GM15510 (cell line): ENCODE results near the gene ARSB.

Source experiments
- POLR2A ChIP-seq: IDR thresholded peaks from 3 replicates; pipeline ENCODE4 v1.6.1; 2011; ENCODE audit warnings: borderline replicate concordance; ENCODE audit not compliant: insufficient read length; ENCODE audit errors: extremely low read depth

Gene ARSB

DNA sequence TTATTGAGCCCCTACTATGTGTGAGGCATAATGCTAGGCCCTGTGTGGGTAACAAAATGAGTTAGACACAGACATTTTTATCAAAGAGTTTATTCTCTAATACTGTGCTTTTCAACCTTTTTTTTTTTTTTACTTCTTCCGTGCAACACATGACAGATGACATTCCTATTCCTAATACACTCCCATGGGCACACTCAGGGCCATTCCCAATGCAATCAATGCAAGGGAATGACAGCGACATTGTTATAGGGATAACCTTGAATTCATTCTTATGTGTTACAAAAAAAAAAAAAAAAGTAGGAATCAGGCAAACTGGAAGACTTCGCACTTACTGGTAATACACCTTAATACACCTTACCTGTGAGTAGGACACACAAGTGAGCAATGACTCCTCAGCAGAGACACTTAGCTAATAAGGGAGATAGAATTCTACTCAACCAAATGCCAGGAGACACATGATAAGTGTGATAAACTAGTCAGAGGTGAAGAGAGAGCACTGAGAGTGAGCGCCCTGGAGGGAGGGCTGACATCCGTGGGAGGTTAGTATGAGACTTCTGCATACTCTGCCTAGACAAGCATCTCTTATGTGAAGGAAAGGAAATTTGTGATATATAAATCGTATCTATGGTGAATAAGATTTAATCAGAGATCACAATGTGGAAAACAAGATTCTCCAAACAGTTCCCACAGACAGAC is 21.0 kb upstream of the ARSB start:
- no peak for TF ChIP-seq POLR2A

DNA sequence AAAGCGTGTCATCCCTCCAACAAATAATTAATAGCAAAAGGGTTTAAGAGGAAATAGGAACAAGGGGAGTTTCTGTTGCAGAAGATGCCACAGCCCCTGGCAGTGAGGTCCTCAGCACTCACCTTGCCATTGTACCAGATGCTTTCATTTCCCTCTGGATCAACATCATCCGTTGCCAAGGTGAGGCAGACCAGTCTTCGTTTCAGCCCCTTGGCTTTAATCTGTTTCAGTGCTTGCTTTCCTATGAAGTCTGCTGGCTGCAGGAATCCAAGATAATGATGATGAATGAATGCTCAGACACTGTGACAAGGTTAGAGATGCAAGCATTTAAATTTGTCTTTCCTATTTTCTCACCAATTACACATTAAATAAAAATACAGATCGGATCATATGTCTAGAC is 20.0 kb upstream of the ARSB start:
- TF ChIP-seq POLR2A, result no peak

DNA sequence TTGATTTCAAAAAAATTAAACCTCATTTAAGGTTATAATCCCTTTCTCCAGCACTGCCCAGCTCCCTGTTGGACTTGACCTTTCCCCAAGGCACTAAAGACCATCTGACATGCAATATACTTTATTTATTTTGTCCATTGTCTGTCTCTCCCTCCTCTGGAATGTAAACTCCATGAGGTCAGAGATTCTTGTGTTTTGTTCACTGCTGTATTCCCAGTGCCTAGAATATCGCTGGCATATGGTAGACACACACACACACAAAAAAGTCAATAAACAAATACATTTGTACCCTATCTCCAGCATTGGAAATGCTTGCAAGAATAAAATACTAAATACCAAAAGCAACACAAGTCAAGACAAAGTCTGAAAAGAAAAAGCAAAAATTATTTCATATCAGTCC is 17.3 kb upstream of the ARSB start:
- no peak for TF ChIP-seq POLR2A

DNA sequence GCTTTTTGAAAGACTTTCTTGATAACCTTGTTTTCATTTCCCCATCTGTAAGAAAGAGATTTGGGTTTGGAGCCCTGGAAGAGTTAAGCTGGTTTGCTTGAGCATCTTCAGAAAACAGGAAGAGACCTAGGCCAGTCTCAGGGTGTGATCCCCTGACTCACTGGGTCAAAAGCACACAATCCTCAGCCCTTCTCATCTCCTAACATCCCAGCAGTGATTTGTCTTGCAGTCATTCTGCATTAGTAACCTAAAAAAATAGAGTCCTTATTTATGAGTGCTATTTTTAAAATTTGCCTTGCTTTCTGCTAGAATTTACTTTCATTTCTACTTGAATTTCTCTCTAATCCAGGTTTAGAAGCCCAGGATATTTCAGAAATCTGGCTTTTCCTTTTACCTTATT is 16.4 kb upstream of the ARSB start:
- TF ChIP-seq POLR2A, result no peak

DNA sequence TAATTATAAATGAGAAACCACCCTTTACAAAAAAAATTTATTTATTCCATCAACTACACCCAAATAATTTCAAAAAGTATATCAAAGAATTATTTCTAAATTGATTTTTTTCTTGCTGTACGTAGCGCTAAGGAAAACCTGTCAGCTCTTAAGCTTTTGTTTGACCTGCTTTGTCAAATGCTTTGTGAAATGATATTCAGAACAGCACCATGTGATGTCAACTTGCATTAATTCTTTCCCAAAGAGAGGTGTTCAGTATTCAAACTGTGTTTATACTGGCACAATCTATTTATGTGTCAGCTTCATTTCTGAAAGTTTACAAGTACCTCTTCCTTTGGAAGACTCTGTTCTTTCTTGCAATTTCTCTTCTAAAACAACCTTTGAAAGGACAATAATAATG is 12.0 kb upstream of the ARSB start:
- no peak for TF ChIP-seq POLR2A

DNA sequence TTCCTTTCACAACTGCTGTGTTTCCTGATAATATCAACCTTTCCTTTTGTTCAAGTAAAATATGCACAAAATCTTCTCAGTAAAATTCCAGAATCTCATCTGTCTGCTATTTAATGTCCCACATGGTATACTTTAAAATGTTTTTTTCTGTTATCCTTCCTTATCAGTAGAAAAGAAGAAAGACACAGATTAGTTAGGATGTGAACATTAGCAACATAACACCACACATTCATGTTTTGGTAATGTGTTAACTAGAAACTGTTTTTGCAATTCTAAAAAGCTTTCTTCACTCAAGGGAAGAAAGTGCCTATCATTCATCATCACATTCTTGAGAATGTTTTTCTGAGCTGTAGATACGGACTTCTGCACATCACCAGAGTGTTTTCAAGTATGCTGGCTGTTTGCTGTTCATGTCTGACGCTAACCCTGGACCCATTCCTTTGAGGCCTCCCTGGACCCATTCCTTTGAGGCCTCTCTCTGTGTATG is 10.5 kb upstream of the ARSB start:
- TF ChIP-seq POLR2A, result no peak

DNA sequence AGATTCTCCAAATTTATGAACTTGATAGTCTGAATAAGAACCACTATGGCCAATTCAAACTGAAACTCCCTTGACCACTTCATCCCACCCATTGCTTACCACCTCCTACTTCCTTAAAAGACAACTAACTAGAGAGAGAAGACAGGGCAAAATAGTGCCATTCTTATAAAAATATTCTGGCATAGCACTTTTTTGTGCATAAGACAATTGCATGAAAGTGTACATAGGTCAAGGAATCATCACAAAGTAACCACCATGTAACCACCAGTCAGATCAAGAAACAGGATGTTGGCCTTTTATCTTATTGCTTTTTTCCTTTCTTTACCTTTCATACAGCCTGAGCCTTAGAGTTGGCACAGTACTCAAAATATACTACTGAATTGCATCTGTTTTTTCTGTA is 8.1 kb upstream of the ARSB start:
- TF ChIP-seq POLR2A, result no peak

DNA sequence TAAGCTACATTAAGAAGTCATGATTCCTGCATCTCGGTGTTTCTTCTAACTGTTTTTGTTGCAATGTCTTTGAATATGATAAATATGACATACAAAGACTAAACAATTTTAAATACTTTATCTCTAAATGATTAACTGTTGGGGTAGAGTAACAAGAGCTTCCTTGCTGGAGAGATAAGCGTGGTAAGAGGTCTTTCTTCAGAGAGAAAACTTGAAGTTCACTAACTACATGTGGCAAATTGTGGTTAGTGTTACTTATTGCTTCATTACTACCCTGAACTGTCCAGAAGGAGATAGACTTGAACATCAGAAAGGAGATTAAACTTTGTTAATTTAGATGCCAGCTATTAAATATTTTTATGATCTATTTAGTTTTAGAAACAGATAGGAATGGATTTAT is 7.0 kb upstream of the ARSB start:
- TF ChIP-seq POLR2A, result no peak

DNA sequence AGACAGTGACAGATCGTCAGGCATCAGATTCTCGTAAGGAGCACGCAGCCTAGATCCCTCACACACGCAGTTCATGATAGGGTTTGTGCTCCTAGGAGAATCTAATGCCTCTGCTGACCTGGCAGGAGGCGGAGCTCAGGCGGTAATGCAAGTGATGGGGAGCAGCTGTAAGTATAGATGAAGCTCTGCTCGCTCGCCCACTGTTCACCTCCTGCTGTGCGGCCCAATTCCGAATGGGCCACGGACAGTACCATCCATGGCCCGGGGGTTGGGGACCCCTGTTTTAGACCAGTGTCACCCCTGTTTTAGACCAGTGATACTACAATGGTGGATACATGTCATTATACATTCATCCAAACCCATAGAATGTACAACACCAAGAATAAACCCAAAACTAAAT is 4.0 kb upstream of the ARSB start:
- no peak for TF ChIP-seq POLR2A

DNA sequence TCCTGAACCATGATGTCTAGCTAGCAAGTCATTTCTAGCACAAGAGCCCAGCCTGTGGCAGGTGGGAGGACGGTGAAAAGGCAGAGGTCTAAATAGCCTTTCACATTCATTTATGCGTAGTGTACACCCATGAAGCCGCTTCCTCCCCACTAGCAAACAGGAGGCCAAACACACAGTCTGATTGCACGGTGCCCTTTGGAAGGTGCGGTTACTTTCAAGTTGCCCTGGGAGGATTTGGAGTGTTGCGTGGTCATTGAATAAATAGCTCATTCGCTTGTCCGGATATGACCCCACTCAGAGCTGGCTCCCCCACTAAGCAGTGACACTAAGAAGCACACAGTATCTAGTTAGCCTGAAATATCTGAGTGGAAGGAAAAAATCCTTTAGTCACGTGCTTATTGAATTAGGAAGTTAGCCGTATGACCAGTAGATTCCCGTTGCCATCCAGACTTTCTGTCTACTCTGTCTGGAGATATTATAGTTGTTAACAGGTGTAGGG is 664 bp upstream of the ARSB start:
- TF ChIP-seq POLR2A, result peak; percentile 21

DNA sequence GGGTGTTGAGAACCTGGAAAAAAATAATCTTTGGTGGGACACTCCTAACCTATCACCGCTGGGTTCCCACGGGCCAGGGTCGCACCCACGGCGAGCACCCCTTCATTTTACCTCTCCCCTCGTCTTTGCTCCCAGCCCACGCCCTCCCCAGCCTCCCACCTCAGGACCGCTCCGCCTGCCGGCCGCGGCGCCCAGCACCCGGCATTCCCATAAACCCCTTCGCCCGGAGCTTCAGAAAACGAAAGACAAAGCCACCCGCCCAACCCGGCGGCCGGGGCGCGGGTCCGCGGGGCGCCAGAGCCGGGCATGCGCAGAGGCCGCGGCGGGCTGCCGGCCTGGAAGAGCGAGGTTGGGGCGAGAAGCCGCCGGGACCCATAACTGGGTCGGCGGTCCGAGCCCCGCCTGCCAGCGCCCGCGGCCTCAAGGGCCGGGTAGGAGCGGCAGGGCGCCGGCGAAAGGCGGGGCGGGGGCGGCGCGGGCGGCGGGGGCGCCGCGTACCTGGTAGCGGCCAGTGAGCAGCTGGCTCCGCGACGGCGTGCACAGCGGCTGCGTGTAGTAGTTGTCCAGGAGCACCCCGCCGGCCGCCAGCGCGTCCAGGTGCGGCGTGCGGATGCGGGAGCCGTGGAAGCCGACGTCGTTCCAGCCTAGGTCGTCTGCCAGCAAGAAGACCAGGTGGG is 533 bp downstream of the ARSB start:
- TF ChIP-seq POLR2A, result peak; percentile 75

DNA sequence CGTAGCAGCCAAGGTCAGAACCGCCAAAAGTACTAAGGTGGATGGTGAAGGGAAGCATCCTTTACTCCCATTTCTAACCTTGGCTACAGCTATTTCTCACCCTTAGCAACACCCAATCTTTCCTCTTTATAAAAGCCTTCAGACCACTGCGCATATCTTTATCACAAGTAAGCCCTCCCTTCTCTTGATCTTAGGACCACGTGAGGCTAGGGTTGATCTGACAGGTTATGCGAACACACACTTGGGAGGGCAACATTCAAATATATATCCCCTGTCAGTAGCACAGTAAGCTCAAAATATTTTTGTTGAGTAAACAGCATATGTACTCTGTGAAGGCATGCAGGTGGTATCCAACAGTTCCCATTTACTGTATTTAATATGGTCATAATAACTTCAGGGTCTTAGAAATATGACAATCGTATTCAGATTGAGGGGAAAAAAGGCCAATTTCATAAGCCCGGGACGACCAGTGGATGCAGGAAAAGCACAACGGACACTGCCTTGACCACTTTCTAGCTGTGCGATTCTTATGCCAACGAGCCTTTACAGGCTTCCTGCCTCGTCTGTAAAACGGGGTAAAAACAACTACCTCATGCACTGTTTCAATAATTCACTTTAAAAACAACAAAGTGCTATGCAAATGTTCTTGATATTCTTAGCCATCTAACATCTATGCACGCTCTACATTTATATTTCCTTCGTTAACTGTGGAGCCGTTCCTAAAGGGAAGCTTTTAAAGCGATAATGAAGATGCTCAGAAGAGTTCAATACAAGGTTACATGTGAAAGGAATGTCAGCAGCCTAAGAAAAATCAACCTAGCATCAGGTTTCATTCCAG is 1.3 kb downstream of the ARSB start:
- TF ChIP-seq POLR2A, result no peak

DNA sequence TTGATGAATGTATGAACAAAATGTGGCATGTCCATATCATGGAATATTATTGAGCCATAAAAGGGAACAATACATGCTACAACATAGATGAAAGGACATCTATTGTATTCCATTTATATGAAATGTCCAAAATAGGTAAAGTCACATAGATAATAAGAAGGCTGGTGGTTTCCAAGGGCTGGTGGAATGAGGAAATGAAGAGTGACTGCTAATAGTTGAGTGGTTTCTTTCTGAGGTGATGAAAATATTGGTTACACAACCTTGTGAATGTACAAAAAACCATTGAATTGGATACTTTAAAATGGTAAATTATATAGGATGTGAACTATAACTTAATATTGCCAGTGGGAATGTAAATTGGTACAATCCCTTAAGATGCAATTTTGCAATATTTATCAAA is 5.2 kb downstream of the ARSB start:
- no peak for TF ChIP-seq POLR2A

DNA sequence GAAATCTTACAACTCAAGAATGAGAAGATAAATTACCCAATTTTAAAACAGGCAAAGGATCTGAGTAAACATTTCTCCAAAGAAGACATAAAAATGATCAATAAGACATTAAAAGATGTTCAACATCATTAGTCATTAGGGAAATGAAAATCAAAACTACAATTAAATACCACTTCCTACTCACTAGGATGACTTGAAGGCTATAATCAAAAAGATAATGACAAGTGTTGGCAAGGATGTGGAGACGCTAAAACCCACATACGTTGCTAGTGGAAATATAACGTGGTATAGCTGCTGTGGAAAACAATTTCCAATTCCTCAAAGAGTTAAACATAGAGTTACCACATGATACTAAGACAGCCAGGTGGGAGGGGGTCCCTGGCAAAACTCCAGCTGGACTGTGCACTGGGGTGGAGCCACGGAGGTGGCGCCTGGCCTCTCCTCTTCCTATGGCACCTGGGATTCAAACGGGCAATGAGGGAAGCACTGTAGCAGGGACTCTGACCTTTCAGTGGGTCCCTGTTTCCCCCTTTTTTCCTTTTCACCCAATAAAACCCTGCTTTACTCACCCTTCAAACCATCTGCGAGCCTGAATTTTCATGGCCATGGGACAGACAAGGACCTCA is 5.9 kb downstream of the ARSB start:
- TF ChIP-seq POLR2A, result no peak

DNA sequence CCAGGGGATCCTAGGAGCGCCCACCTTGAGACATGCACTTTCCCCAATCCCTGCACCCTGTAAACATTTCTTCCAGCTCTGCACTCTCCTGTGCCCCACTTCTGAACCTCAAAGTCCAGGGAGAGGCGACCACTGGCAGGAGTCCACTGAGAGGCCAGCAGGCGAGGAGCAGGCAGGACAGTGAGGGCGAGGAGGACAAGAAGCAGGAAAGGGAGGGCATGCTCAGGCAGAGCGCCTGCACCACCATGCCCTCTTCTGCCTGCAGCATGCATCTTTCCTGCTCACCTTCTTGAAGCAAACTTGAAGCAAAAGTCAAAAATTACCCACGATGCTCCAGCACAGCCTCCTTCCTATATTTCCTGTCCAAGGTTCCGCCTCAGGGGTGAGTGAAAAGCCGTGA is 10.1 kb downstream of the ARSB start:
- TF ChIP-seq POLR2A, result no peak

DNA sequence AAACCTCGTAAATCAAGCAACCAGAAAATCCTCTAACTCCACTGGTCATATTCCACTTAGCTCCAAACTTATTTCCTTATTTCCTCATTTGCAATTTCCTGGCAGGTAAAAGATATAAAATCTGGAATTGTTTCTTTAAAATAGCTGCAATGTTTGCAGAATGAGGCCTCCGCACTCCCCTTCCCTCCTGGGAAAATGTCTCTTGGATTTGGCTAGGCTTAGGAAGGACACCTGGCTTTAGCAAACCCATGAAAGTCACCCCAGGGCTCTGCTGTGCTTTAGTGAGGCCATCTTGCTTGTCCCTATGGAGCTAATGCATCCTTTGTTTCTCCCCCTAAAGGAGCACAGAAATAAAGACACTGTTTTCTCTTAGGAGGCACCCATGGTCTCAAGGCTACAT is 10.5 kb downstream of the ARSB start:
- TF ChIP-seq POLR2A, result no peak

DNA sequence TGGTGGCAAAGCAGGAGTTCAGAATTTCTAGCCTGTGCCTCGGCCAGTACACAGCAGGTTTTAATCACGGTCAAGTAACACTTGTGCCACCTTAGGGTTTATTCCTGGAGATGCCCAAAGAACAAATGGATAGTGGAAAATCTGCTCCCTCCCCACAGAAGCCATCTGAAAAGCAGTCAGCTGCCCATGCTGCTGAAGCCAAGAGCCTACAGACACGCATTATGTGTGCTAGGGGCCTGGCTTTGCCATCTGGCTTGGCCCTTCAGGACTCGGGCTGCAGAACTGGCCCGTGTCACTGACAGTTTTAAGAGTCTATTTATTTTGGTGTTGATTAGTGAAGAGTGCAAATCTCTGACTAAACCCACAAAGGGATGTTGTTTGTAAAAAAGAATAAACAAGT is 11.1 kb downstream of the ARSB start:
- no peak for TF ChIP-seq POLR2A
